ENCODE results near the gene PPFIBP1. TPM values are rescaled to one million over a fixed set of nuclear protein-coding genes. Genes with fewer than 3 reads are reported as not detected.

PPFIBP1 gene
- total and polyA plus RNA-seq, 12 donors = 9.6 to 123 (median 74.3) TPM

DNA sequence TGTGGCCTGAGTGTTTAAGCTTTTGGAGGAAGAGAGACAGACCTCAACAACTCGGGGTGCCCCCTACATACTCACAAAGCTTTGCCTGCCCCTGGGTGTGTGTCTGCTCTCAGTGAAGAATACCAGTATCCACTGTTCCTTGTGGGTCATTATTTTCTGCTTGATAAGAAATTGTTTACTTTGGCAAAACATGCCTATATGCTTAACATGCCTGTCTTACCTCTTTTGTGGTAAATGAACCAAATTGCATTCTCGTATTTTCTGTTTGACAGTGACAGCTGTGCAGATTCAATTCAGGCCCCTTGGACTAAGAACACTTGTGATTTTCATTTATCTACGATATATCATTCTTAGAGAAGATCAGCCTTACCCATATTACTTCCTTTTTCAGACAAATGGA is 121.7 kb downstream of the PPFIBP1 start:
- Histone ChIP-seq H3K27me3 (no peaks in the 10 kb centered on the region), H3K27ac (no peak overlapping the region)

DNA sequence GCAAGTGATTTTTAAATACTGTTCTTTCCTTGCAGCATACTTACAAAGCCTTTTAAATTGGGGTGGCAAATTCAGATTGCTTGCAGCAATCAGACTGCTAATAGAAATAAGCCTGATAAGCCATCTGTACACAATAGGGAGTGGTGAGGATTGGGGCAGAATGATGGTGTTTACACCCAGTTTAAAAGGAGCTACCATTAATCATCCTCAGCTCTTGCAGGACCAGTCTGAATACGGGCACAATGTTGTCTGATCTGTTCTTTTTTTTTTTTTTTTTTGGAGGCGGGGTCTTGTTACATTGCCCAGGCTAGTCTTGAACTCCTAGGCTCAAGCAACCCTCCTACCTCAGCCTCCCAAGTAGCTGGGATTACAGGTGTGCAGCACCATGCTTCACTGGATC is 122.1 kb downstream of the PPFIBP1 start:
- Histone ChIP-seq H3K4me3 (no peak overlapping the region), H3K36me3 (replicated peaks in 1 of 2) (no peaks in the 10 kb centered on the region), H3K27ac (no peak overlapping the region), H3K9me3 (replicated peaks in 1 of 3) (no peaks in the 10 kb centered on the region), H3K27me3 (no peaks in the 10 kb centered on the region), H3K4me1 (replicated peaks in 1 of 2) (peaks cover 0 to 4% of the 10 kb centered on the region in 2 donors)
- WGBS, 4 donors = 46 to 82% (median 71%) methylated on average over 2 of the region's 2 CpGs
- TF ChIP-seq POLR2A (IDR thresholded peaks at IDR 0.05) = no peak
- TF ChIP-seq CTCF (IDR thresholded peaks at IDR 0.05) = no peak
- no peak for DNase-seq
- intact Hi-C loops (cut with DNase I) = no loop called here

More for the DNA sequence above, 121.7 kb downstream of the PPFIBP1 start:
- Histone ChIP-seq H3K4me3 (no peak overlapping the region), H3K9me3 (replicated peaks in 1 of 3) (no peaks in the 10 kb centered on the region), H3K36me3 (replicated peaks in 1 of 2) (no peaks in the 10 kb centered on the region), H3K4me1 (replicated peaks in 1 of 2) (peaks cover 0 to 4% of the 10 kb centered on the region in 2 donors)
- intact Hi-C loops (cut with DNase I) = no loop called here
- no peak for DNase-seq
- 87 to 96% (median 88%) methylated on average over 3 of the region's 3 CpGs for WGBS, 4 donors
- TF ChIP-seq CTCF (IDR thresholded peaks at IDR 0.05) (no peak), POLR2A (IDR thresholded peaks at IDR 0.05) (no peak)

DNA sequence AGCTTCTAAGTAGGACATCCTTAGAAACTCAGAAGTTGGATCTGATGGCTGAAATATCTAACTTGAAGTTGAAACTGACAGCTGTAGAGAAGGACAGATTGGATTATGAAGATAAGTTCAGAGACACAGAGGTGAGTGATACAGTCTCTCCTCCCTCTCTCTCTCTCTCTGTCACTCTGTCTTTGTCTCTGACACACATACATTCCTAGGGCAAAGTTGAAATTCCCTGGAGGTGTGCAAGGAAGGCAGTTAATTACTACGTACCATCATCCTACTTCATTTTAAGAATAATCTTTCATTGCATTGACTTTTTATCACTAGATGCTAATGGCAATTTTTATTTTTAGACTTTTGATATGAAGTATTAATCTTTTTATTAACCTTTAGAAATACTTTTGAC is 126.0 kb downstream of the PPFIBP1 start:
- no peak for DNase-seq
- Histone ChIP-seq H3K36me3 (replicated peaks in 1 of 2) (no peaks in the 10 kb centered on the region), H3K27ac (no peak overlapping the region), H3K27me3 (no peaks in the 10 kb centered on the region), H3K4me1 (replicated peaks in 1 of 2) (no peaks in the 10 kb centered on the region), H3K4me3 (no peak overlapping the region), H3K9me3 (replicated peaks in 1 of 3) (no peaks in the 10 kb centered on the region)
- intact Hi-C loops (cut with DNase I) = loop anchor here (10.0 kb wide), 2 partner anchors 215 to 225 kb away; no protein-coding TSS in a partner anchor
- TF ChIP-seq CTCF (IDR thresholded peaks at IDR 0.05) = no peak
- WGBS, 4 donors = 92 to 96% (median 93%) methylated on average over 1 of the region's 1 CpG

GRCh38 chr12:27651201-27651600 is 127.2 kb downstream of the PPFIBP1 start:
- no peak for DNase-seq
- H3K9me3 ChIP-seq (replicated peaks in 1 of 3) = no peaks in the 10 kb centered on the region
- TF ChIP-seq CTCF (IDR thresholded peaks at IDR 0.05) (no peak), POLR2A (IDR thresholded peaks at IDR 0.05) (no peak)
- no peaks in the 10 kb centered on the region for H3K36me3 ChIP-seq (replicated peaks in 1 of 2)
- no peak overlapping the region for H3K27ac ChIP-seq
- H3K4me3 ChIP-seq = no peak overlapping the region
- WGBS, 4 donors = 91 to 100% (median 94%) methylated on average over 1 of the region's 1 CpG
- no peaks in the 10 kb centered on the region for H3K27me3 ChIP-seq
- no peaks in the 10 kb centered on the region for H3K4me1 ChIP-seq (replicated peaks in 1 of 2)
- intact Hi-C loops (cut with DNase I) = loop anchor here (10.0 kb wide), 2 partner anchors 216 to 226 kb away; no protein-coding TSS in a partner anchor
